ENCODE results near the gene CDKL2.

DNA sequence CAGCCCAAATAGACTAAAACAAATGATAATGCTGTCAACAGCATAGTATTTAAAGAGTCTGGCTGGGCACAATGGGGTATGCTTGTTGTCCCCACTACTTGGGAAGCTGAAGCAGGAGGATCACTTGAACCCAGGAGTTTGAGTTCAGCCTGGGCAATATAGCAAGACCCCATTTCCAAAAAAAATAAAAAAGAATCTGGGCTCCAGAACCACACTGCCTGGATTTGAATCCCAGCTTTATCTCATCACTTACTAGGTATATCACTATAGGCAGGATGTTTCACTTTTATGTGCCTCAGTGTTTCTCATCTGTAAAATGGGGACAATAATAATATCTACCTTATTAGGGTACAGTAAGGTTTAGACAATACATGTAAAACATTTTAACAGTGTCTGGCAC, 48.1 kb upstream of the CDKL2 start:
- TF ChIP-seq CEBPB (IDR thresholded peaks at IDR 0.05; ENCODE audit: low read depth, low read length) (no peak), BHLHE40 (IDR thresholded peaks at IDR 0.05; ENCODE audit: low read depth, low read length) (no peak), POLR2A (IDR thresholded peaks at IDR 0.05; ENCODE audit: low read depth, low read length) (no peak), MAZ (IDR thresholded peaks at IDR 0.05; ENCODE audit: borderline replicate concordance, low read depth, low read length) (no peak), RCOR1 (IDR thresholded peaks at IDR 0.05; ENCODE audit: insufficient replicate concordance, low read length) (no peak)
- TF ChIP-seq, protein P1, sequence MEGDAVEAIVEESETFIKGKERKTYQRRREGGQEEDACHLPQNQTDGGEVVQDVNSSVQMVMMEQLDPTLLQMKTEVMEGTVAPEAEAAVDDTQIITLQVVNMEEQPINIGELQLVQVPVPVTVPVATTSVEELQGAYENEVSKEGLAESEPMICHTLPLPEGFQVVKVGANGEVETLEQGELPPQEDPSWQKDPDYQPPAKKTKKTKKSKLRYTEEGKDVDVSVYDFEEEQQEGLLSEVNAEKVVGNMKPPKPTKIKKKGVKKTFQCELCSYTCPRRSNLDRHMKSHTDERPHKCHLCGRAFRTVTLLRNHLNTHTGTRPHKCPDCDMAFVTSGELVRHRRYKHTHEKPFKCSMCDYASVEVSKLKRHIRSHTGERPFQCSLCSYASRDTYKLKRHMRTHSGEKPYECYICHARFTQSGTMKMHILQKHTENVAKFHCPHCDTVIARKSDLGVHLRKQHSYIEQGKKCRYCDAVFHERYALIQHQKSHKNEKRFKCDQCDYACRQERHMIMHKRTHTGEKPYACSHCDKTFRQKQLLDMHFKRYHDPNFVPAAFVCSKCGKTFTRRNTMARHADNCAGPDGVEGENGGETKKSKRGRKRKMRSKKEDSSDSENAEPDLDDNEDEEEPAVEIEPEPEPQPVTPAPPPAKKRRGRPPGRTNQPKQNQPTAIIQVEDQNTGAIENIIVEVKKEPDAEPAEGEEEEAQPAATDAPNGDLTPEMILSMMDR (conservative IDR thresholded peaks at IDR 0.05; ENCODE audit: low read depth, low read length): no peak

Data from IMR-90 (cell line).